Vagina (tissue), 2 donors: ENCODE results near the gene MYO1E.

Experiments
- POLR2A ChIP-seq, 2 donors: fragments of 450-650 bp; IDR thresholded peaks; one replicate each; pipeline ENCODE4 v1.6.1; 2017; ENCODE audit warnings: antibody characterized with exemption in 2 of 2, mild to moderate bottlenecking in 2 of 2, moderate library complexity in 2 of 2
- POLR2AphosphoS5 ChIP-seq, 2 donors: sonication (generic); formaldehyde crosslinking; IDR thresholded peaks; one replicate each; pipeline ENCODE4 v1.9.0; 2017; ENCODE audit warnings: antibody characterized with exemption in 2 of 2, mild to moderate bottlenecking in 2 of 2, low read depth in 1 of 2; ENCODE audit not compliant: insufficient read depth in 1 of 2

GRCh38 chr15:59166601-59167265 is 205.9 kb downstream of the MYO1E start:
- TF ChIP-seq POLR2A (IDR thresholded peaks at IDR 0.05) (no peak), POLR2AphosphoS5 (IDR thresholded peaks at IDR 0.05; ENCODE audit: insufficient read depth in 1 of 2, low read depth in 1 of 2) (no peak)
